Transverse colon (tissue), 4 donors: ENCODE results near the gene RBM8A. TPM values are rescaled to one million over a fixed set of nuclear protein-coding genes. Genes with fewer than 3 reads are reported as not detected.

Experiments
- DNase-seq: peaks from one replicate; pipeline ENCODE4 v3.0.0-alpha.2; 2019
- H3K27ac ChIP-seq, 4 donors: fragments of 200-600 bp; sonication (generic); 2 replicates each; pipeline ENCODE4 v1.5.1; 2016 to 2018; ENCODE audit warnings: inconsistent platforms in 4 of 4
- H3K27me3 ChIP-seq: fragments of 200-600 bp; sonication (generic); 2 replicates; pipeline ENCODE4 v1.5.1; 2017; ENCODE audit warnings: inconsistent platforms
- H3K36me3 ChIP-seq, 4 donors: fragments of 200-600 bp; sonication (generic); 2 replicates each; pipeline ENCODE4 v1.5.1; 2017 to 2019; ENCODE audit warnings: inconsistent platforms in 4 of 4
- H3K4me1 ChIP-seq, 4 donors: fragments of 200-600 bp; sonication (generic); 2 replicates each; pipeline ENCODE4 v1.5.1; 2017 to 2020; ENCODE audit warnings: inconsistent platforms in 4 of 4
- H3K4me3 ChIP-seq, 4 donors: fragments of 200-600 bp; sonication (generic); 1 replicate in 1 of 4; 2 replicates in 3 of 4; pipeline versions ENCODE4 v1.5.1 to v1.6.1; 2017 to 2019; ENCODE audit warnings: inconsistent platforms in 4 of 4
- H3K9me3 ChIP-seq, 2 donors: fragments of 200-600 bp; sonication (generic); 2 replicates each; pipeline ENCODE4 v1.5.1; 2017 to 2019; ENCODE audit warnings: inconsistent platforms in 2 of 2
- EP300 ChIP-seq: sonication (generic); formaldehyde crosslinking; IDR thresholded peaks from one replicate; pipeline ENCODE4 v1.6.1; 2017; ENCODE audit warnings: antibody characterized with exemption, low read depth
- POLR2A ChIP-seq: fragments of 450-650 bp; IDR thresholded peaks from one replicate; pipeline ENCODE4 v1.6.1; 2016; ENCODE audit warnings: antibody characterized with exemption, mild to moderate bottlenecking, moderate library complexity
- POLR2AphosphoS5 ChIP-seq, 3 donors: sonication (generic); formaldehyde crosslinking; IDR thresholded peaks; one replicate each; pipeline ENCODE4 v1.6.1; 2016; ENCODE audit warnings: antibody characterized with exemption in 3 of 3
- WGBS, 2 donors: methylation state at CpG; one replicate each; pipeline ENCODE4 v1.1.5; 2018; ENCODE audit warnings: low coverage in 1 of 2; 5-methylcytosine and 5-hydroxymethylcytosine counted together
- in situ Hi-C, 4 donors: fragments of 200-750 bp; cut with MboI; loops; one replicate each; pipeline versions ENCODE4 v1.15.0 to v1.15.1; 2017; ENCODE audit warnings: low sequenced_read_pairs in 3 of 4, low pct_ligation_motif_present in 1 of 4, low pct_unique_long_range_greater_than_20kb in 1 of 4
- intact Hi-C: fragments of 100-400 bp; cut with DNase I; formaldehyde crosslinking; loops from one replicate; pipeline ENCODE4 v1.15.1; 2023; ENCODE audit warnings: low total_unique reads
- total RNA-seq, 4 donors: library from RNA; depleted of rRNA; stranded (reverse); fragments of >200 nt; gene quantifications; one replicate each; pipeline ENCODE4 v1.1.0, GENCODE V29; 2016
- TF ChIP-seq, protein P1 (sequence below), 5 experiments: fragments of 200-600 bp in 3 of 5; fragments of 450-650 bp in 2 of 5; sonication (generic) in 3 of 5; IDR thresholded peaks; 1 replicate in 2 of 5; 2 replicates in 3 of 5; pipeline ENCODE4 v1.5.1; 2016 to 2017; ENCODE audit warnings: antibody characterized with exemption in 5 of 5, inconsistent platforms in 3 of 5, mild to moderate bottlenecking in 2 of 5, moderate library complexity in 1 of 5

RBM8A gene
- total RNA-seq, 4 donors from 2014 or later, result 23.6 to 122 (median 99.1) TPM

DNA sequence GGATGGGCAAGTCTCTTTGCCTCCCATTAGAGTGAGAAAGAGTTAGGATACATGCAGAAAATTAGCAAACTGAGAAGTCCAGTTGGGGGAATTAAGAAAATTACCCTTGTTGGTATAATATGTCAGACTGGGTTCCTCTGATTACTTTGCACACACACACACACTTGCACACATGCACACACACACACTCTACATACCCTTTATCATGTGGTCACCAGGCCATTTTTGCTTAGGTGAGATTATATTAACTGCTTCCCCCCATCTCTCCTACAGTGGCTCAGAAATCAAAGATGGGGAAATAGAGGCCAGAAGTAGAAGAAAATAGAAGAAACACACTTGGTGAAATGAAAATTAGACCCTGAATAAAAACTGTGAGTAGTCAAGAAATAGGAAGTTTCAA is 31.4 kb upstream of the RBM8A start:
- Histone ChIP-seq H3K4me3 (no peak overlapping the region), H3K27me3 (peaks cover 36% of the 10 kb centered on the region), H3K4me1 (peaks cover 29 to 85% (median 64%) of the 10 kb centered on the region in 4 donors), H3K27ac (peak overlapping the region; percentile 89 to 96 (median 93)), H3K9me3 (no peaks in the 10 kb centered on the region), H3K36me3 (no peaks in the 10 kb centered on the region)
- intact Hi-C loops, result loop anchor here (2.0 kb wide), 1 partner anchor 40 kb away; the partner anchor contains the start of gene PEX11B
- TF ChIP-seq, protein P1, sequence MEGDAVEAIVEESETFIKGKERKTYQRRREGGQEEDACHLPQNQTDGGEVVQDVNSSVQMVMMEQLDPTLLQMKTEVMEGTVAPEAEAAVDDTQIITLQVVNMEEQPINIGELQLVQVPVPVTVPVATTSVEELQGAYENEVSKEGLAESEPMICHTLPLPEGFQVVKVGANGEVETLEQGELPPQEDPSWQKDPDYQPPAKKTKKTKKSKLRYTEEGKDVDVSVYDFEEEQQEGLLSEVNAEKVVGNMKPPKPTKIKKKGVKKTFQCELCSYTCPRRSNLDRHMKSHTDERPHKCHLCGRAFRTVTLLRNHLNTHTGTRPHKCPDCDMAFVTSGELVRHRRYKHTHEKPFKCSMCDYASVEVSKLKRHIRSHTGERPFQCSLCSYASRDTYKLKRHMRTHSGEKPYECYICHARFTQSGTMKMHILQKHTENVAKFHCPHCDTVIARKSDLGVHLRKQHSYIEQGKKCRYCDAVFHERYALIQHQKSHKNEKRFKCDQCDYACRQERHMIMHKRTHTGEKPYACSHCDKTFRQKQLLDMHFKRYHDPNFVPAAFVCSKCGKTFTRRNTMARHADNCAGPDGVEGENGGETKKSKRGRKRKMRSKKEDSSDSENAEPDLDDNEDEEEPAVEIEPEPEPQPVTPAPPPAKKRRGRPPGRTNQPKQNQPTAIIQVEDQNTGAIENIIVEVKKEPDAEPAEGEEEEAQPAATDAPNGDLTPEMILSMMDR (IDR thresholded peaks at IDR 0.05), result no peak
- TF ChIP-seq POLR2AphosphoS5 (IDR thresholded peaks at IDR 0.05) (no peak), EP300 (no peak), POLR2A (no peak)
- in situ Hi-C loops, result no loop called here
- DNase-seq, result no peak

DNA sequence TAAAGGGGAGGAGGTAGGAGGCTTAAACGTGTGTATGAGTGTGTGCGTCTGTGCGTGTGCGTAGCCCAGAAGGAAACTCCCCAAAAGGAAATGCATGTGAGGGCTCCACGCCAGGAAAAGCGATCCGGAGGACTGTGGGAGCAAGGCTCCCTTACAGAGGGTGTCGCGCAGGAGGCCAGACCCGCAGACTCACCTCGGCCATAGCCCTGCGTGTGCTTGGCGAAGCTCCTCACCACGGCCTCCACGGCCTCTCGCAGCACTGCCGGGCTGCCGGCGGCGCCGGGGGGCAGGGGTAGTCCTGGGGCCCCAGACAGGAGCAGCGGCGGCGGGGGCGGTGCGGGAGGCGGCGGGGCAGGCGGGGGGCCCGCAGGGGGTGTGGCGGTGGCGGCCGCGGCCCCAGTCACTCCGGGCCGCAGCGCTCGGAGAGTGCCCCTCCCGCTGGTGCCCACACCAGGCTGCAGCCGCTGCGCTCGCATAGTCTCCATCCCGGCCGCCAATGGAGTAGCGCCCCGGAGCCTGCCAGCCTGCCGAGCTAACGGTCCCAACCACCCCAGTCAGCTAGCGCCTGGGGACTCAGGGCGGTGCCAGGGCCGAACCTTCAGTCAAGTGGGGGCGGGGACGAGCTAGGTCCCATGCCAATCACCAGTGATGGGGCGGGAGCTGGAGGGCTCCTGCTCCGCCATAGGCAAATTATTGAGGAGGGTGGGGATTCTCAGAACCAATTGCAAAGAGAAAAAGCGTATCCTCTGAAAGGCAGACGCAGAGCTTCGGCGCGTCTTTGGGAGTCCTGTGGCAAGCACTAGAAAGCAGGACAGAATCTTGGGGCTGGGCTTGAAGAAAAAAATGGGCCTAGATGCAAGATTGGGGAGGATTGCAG is 30.4 kb upstream of the RBM8A start, which contains the start of gene LIX1L:
TSS of gene LIX1L (minus strand) at position 575 of the 877 bp plus-strand sequence. CDS start at position 485, 90 bp downstream.
- peak; percentile 96 for DNase-seq
- H3K4me3 ChIP-seq, result peak within 1 kb of the TSS; percentile 45 to 80 (median 63)
- intact Hi-C loops (loop anchor here (2.0 kb wide), 1 partner anchor 39 kb away; the partner anchor contains the start of gene PEX11B), in situ Hi-C loops (no loop called here)
- peaks cover 18 to 77% (median 54%) of the 10 kb centered on the region in 4 donors for H3K4me1 ChIP-seq
- H3K36me3 ChIP-seq, result no peaks in the 10 kb centered on the region
- H3K9me3 ChIP-seq, result no peaks in the 10 kb centered on the region
- 0% methylated on average over 7 to 34 of the region's 60 CpGs for WGBS, 2 donors
- TF ChIP-seq POLR2AphosphoS5 (IDR thresholded peaks at IDR 0.05), result peak; percentile 89 to 94 (median 93)
- TF ChIP-seq EP300, result no peak
- TF ChIP-seq POLR2A, result peak; percentile 73
- TF ChIP-seq, protein P1 (IDR thresholded peaks at IDR 0.05), result no peak
- peak within 1 kb of the TSS; percentile 86 to 96 (median 92) for H3K27ac ChIP-seq
- H3K27me3 ChIP-seq, result peaks cover 36% of the 10 kb centered on the region

DNA sequence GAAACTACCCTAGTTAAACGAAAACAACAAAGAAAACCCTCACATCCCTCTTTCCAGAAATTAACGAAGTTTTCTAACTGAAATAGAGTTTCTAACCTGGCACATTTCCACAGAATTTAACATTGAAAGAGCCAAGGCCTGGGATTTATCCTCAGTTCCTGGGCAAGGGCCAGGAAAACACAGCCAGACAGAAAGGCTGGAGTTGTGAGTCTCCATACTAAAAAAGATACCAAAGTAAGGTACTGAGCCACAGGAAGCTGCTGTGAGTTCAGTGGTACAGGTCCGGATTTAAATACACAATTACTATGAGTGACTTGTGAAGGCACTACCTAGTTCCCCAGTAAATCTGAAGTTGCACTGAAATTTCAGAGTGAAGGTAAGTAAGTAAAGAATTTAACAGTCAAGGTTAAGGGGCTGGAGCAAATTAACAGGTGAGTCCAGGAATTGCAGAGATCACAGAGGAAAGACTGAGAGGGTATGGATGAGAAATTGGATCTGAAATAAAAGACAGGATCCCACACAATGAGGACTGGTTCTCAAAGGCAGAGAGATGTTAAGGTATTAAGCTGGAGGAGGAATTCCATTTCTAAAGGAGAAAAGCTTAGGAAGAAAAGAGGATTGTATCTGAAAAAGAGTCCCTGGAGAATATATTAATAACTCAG is 29.6 kb upstream of the RBM8A start:
- Histone ChIP-seq H3K4me3 (peak overlapping the region; percentile 45 to 80 (median 63)), H3K9me3 (no peaks in the 10 kb centered on the region), H3K4me1 (peaks cover 18 to 69% (median 47%) of the 10 kb centered on the region in 4 donors), H3K36me3 (no peaks in the 10 kb centered on the region), H3K27me3 (peaks cover 31% of the 10 kb centered on the region), H3K27ac (peak overlapping the region; percentile 86 to 96 (median 92))
- intact Hi-C loops (no loop called here), in situ Hi-C loops (no loop called here)
- TF ChIP-seq, protein P1 (IDR thresholded peaks at IDR 0.05), result peak in 1 of 5 experiments; percentile 14
- peak in 1 of 3 donors; percentile 27 for TF ChIP-seq POLR2AphosphoS5 (IDR thresholded peaks at IDR 0.05)
- TF ChIP-seq POLR2A, result no peak
- TF ChIP-seq EP300, result no peak
- no peak for DNase-seq
- 23 to 24% methylated on average over 3 of the region's 3 CpGs for WGBS, 2 donors

DNA sequence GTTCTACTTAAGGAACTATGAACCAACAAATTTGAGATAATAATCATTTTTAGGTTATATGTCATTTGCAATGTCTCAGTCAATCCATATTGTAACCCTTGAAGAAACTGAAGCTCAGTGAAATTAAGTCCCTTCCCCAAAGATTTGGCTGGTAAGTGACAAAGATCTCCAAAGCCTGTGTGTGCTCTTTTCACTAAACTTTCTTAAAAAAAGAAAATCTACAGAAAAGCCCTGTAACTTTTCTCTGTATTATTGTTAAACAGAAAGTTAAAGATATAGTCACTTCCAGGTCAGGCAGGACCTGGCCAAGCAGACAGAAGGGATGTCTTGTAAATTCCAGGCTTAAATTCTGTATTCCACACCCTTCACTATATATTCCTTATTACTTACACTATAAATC is 29.1 kb upstream of the RBM8A start:
- no peaks in the 10 kb centered on the region for H3K36me3 ChIP-seq
- peak overlapping the region in 3 of 4 donors; percentile 62 to 80 (median 64) for H3K4me3 ChIP-seq
- in situ Hi-C loops, result no loop called here
- TF ChIP-seq, protein P1 (IDR thresholded peaks at IDR 0.05), result no peak
- TF ChIP-seq POLR2AphosphoS5 (IDR thresholded peaks at IDR 0.05), result no peak
- TF ChIP-seq EP300, result no peak
- no peak for TF ChIP-seq POLR2A
- intact Hi-C loops, result no loop called here
- H3K9me3 ChIP-seq, result no peaks in the 10 kb centered on the region
- DNase-seq, result no peak
- H3K27me3 ChIP-seq, result peaks cover 26% of the 10 kb centered on the region
- H3K27ac ChIP-seq, result peak overlapping the region; percentile 86 to 96 (median 92)
- H3K4me1 ChIP-seq, result peaks cover 14 to 64% (median 41%) of the 10 kb centered on the region in 4 donors
